HUES48 (cell line): ENCODE data around the gene U2AF2.
A peak's percentile ranks its signal among the peaks of the same experiment; 100 is the strongest.

Experiments
- H3K27ac ChIP-seq: one replicate; pipeline ENCODE4 v1.7.0; 2013; ENCODE audit warnings: low read depth, low read length, inconsistent platforms
- H3K27me3 ChIP-seq: 2 replicates; pipeline ENCODE4 v1.6.1; 2013; ENCODE audit warnings: mild to moderate bottlenecking, low read length; ENCODE audit not compliant: control insufficient read depth, insufficient read depth
- H3K36me3 ChIP-seq: 2 replicates; pipeline ENCODE4 v1.6.1; 2013; ENCODE audit warnings: low read length; ENCODE audit not compliant: control insufficient read depth, insufficient read depth
- H3K4me1 ChIP-seq: 2 replicates; pipeline ENCODE4 v1.6.1; 2013; ENCODE audit warnings: mild to moderate bottlenecking, low read length; ENCODE audit not compliant: control insufficient read depth, insufficient read depth
- H3K4me3 ChIP-seq: 2 replicates; pipeline ENCODE4 v1.5.1; 2013; ENCODE audit warnings: mild to moderate bottlenecking, low read depth, low read length
- H3K9ac ChIP-seq: 2 replicates; pipeline ENCODE4 v1.6.1; 2013; ENCODE audit warnings: mild to moderate bottlenecking, low read depth, low read length, moderate library complexity
- H3K9me3 ChIP-seq: 2 replicates; pipeline ENCODE4 v1.6.1; 2013; ENCODE audit warnings: low read length; ENCODE audit not compliant: control insufficient read depth, insufficient read depth

The U2AF2 gene

GRCh38 chr19:55673465-55673864, 18.6 kb downstream of the U2AF2 start:
- peaks cover 22% of the 10 kb centered on the region for H3K4me1 ChIP-seq
- no peak overlapping the region; the same call in 1 of the 2 replicates for H3K4me3 ChIP-seq
- H3K9ac ChIP-seq, result no peak overlapping the region
- peaks cover 47% of the 10 kb centered on the region for H3K36me3 ChIP-seq
- no peaks in the 10 kb centered on the region for H3K27me3 ChIP-seq
- H3K27ac ChIP-seq, result peak overlapping the region; percentile 73
- no peaks in the 10 kb centered on the region for H3K9me3 ChIP-seq

GRCh38 chr19:55673889-55674288, 19.1 kb downstream of the U2AF2 start:
- Histone ChIP-seq H3K9me3 (no peaks in the 10 kb centered on the region), H3K4me3 (peak overlapping the region; percentile 97), H3K9ac (no peak overlapping the region), H3K27ac (peak overlapping the region; percentile 85), H3K4me1 (peaks cover 22% of the 10 kb centered on the region), H3K27me3 (no peaks in the 10 kb centered on the region), H3K36me3 (peaks cover 47% of the 10 kb centered on the region)

- no peaks in the 10 kb centered on the region for H3K27me3 ChIP-seq
- H3K4me1 ChIP-seq, result peaks cover 22% of the 10 kb centered on the region
- peak overlapping the region; percentile 85 for H3K27ac ChIP-seq
- H3K9ac ChIP-seq, result peak overlapping the region; percentile 71
- H3K4me3 ChIP-seq, result peak overlapping the region; percentile 97
- no peaks in the 10 kb centered on the region for H3K9me3 ChIP-seq
- H3K36me3 ChIP-seq, result peaks cover 47% of the 10 kb centered on the region
Observed at GRCh38 chr19:55674459-55674840, 19.6 kb downstream of the U2AF2 start.

- Histone ChIP-seq H3K27me3 (no peaks in the 10 kb centered on the region), H3K36me3 (peaks cover 47% of the 10 kb centered on the region), H3K4me1 (peaks cover 22% of the 10 kb centered on the region), H3K9me3 (no peaks in the 10 kb centered on the region), H3K9ac (peak within 1 kb of the TSS; percentile 86), H3K27ac (peak within 1 kb of the TSS; percentile 85), H3K4me3 (peak within 1 kb of the TSS; percentile 97)
Observed at GRCh38 chr19:55674841-55675660, 20.2 kb downstream of the U2AF2 start, which contains the start of gene EPN1. EPN1 (plus strand) TSS chr19:55675226; CDS start chr19:55678628, 3,402 bp downstream.

GRCh38 chr19:55675661-55676354, 21.0 kb downstream of the U2AF2 start:
- Histone ChIP-seq H3K27ac (peak overlapping the region; percentile 77), H3K27me3 (no peaks in the 10 kb centered on the region)

GRCh38 chr19:55676383-55676782, 21.5 kb downstream of the U2AF2 start:
- H3K4me1 ChIP-seq, result peaks cover 22% of the 10 kb centered on the region

More at GRCh38 chr19:55675661-55676354, 21.0 kb downstream of the U2AF2 start:
- H3K4me1 ChIP-seq, result peaks cover 22% of the 10 kb centered on the region
- no peaks in the 10 kb centered on the region for H3K9me3 ChIP-seq
- H3K4me3 ChIP-seq, result peak overlapping the region; percentile 97
- peaks cover 47% of the 10 kb centered on the region for H3K36me3 ChIP-seq
- H3K9ac ChIP-seq, result peak overlapping the region; percentile 86

GRCh38 chr19:55676889-55677505, 22.2 kb downstream of the U2AF2 start:
- Histone ChIP-seq H3K36me3 (peaks cover 55% of the 10 kb centered on the region), H3K27ac (no peak overlapping the region), H3K9ac (no peak overlapping the region), H3K9me3 (no peaks in the 10 kb centered on the region), H3K27me3 (no peaks in the 10 kb centered on the region), H3K4me3 (no peak overlapping the region), H3K4me1 (peaks cover 20% of the 10 kb centered on the region)

More at GRCh38 chr19:55676383-55676782, 21.5 kb downstream of the U2AF2 start:
- no peaks in the 10 kb centered on the region for H3K9me3 ChIP-seq
- peak overlapping the region; percentile 97; the same call in 1 of the 2 replicates for H3K4me3 ChIP-seq
- peaks cover 50% of the 10 kb centered on the region for H3K36me3 ChIP-seq
- no peak overlapping the region for H3K9ac ChIP-seq
- H3K27ac ChIP-seq, result no peak overlapping the region
- no peaks in the 10 kb centered on the region for H3K27me3 ChIP-seq

GRCh38 chr19:55677572-55678028, 22.8 kb downstream of the U2AF2 start:
- H3K36me3 ChIP-seq, result peaks cover 53% of the 10 kb centered on the region
- no peak overlapping the region for H3K4me3 ChIP-seq

GRCh38 chr19:55678121-55678671, 23.4 kb downstream of the U2AF2 start:
- Histone ChIP-seq H3K4me1 (peaks cover 15% of the 10 kb centered on the region; the same call in 1 of the 2 replicates), H3K4me3 (no peak overlapping the region), H3K27me3 (no peaks in the 10 kb centered on the region), H3K27ac (no peak overlapping the region), H3K9ac (no peak overlapping the region), H3K9me3 (no peaks in the 10 kb centered on the region), H3K36me3 (peaks cover 53% of the 10 kb centered on the region)

More at GRCh38 chr19:55677572-55678028, 22.8 kb downstream of the U2AF2 start:
- Histone ChIP-seq H3K4me1 (peaks cover 15% of the 10 kb centered on the region; the same call in 1 of the 2 replicates), H3K27ac (no peak overlapping the region), H3K9me3 (no peaks in the 10 kb centered on the region), H3K9ac (no peak overlapping the region), H3K27me3 (no peaks in the 10 kb centered on the region)
